Stimulated activated CD8-positive, alpha-beta memory T cell treated with anti-CD3 and anti-CD28 coated beads, Interleukin-2, amount 100 ng/mL, for 1 hour (primary cell): Measurements from ENCODE around the gene HABP4.
"Not testable (repeated sequence)": the region's sequence is repeated elsewhere in the genome, so short reads cannot be mapped to it uniquely, and the experiment has no call there.

ENCODE experiments used
- DNase-seq, 2 donors: peaks; one replicate each; pipeline ENCODE4 v3.0.0-alpha.2; 2020; ENCODE audit warnings: low read depth in 2 of 2

The HABP4 gene

DNA sequence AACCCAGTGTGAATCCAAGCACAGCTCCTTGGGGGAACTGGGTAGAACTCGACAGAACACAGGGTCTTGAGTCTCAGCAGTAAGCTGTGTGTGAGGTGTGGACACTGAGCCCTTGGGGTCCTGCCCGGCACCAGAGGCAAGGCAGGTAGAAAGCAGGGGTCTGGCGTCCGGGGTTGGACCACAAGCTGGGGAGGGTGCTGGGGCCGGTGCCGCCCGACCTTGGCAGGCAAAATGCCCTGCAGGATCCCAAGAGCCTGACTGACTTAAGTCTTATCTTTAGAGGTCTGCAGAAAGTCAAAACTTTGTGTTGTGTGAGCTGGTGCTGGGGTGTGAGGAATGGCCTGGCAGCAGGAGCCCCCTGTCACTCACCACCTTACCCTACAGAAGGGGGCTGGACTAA, 49.3 kb downstream of the HABP4 start:
- DNase-seq: no peak

DNA sequence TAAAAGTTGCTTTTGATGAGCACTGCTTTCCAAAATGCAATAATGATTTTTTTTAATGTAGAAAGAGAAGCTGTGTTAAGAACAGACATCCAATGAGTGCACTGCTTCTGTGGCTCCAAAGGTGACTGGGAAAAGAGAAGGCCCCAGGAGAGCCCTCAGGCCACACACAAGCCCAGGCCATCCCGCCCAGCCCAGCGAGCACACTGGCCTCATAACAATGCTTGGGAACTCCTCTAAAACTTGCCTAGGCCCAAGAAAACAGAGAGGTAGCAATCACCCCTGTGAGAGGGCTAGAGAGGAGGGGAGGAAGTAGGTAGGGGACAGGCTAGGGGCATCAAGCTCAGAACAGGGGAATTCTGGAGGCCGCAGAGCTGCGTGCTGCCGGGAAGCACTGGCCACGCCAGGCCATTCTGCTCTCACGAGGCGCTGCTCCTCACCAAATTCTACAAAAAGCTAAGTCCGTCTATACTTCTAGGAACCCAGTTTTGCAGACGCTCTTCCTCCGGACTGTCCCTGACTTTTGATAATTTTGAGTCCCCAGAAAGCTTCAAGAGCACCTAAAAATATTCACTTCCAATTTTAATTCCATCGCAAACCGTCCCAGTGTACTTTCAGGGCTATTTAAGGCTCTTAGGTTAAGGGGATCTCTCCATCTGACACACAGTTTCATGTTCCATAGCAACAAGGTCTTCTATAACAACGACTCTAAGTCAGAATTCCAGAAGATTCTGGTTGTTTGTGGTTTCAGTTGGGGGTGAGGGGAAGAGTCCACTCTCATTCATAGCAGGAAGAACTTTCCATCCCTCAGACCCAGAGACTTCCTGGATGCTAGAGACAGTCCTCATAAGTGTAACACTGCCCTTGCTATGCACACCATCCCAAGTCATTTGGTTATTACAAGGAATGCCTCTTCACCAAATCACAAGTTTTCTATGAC, 51.0 kb downstream of the HABP4 start:
- no peak for DNase-seq

DNA sequence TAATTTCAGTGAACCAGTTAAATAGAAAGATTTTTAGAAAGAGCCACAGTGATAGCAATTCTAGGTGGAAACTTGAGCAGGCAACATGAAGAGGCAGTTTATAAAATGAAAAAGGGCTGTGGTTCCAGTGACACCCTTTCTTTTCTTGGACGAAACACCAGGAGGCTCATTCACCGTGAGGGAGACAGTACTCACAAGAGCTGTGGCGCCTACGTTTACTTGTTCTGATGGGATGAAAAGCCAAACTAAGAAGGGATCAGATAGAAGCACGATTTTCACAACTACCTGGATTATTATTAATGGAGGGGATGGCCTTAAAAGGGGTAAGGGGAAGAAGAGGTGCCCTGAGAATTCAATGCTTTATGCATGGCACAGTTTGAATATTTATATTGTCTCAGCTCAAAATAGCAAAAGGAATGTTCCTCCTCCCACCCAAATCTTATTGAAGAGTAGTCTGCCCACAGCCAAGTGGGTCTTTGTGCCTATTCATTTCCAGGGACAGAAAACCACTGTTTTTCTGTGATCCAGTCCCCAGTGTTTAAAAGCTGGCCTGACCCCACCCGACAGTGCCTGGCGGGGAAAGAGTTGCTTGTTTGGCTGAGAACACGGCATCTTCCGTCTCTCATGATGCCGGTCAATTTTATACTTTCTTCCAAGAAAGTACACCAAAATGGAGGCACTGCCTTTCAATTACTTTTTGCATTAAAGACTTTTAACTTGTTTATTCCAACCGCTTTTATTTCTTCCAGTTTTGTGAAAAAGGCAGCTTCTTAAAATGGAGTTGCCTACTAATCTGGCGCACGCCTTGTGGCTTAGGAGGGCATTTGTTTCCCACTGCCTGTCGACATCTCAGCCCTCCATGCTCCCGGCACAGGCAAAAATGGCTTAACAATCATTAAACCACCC, 51.9 kb downstream of the HABP4 start:
- DNase-seq: no peak

DNA sequence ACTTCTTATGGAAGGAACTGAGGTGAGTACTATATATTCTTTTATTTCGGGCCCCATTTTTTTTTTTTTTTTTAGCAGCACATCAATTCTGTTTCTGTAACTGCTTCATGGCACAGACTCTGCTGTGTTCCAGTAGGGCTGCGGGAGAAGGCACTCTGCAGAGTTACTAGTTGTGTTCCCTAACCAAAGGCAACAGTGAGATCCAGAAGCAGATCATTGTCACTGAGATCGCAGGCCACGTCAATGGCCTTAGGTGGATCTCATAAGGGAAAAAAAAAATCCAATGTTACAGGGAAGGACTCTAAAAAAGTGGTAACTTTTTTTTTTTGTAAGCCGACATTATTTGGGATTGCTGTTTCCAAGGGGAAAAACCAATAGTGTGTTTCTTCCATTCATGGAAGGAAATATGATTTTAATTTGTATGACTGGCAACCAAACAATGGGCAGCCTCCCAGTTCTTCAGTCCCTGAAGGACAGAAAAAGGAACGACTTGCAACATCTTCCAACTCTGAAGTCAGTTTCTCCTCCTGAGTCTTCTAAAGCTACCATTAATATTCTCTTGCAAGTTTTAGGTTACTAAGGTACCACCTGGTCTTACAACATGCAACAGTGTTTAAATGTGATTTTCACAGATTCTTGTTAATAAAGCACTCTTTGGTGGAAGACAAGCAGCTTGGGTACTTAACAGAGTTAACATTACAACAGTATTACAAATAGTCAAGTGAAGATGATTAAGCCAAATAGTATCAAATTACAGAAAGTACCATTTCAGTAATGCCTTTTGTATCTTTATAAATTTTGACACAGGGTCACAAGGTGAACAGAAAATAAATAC, 52.8 kb downstream of the HABP4 start:
- no peak for DNase-seq

- not testable (repeated sequence) for DNase-seq
Observed at GRCh38 chr9:96503374-96503748, 53.4 kb downstream of the HABP4 start.

- DNase-seq: no peak
Observed at GRCh38 chr9:96503918-96504317, 53.9 kb downstream of the HABP4 start.

GRCh38 chr9:96505316-96505991, 55.5 kb downstream of the HABP4 start:
- DNase-seq: no peak

DNA sequence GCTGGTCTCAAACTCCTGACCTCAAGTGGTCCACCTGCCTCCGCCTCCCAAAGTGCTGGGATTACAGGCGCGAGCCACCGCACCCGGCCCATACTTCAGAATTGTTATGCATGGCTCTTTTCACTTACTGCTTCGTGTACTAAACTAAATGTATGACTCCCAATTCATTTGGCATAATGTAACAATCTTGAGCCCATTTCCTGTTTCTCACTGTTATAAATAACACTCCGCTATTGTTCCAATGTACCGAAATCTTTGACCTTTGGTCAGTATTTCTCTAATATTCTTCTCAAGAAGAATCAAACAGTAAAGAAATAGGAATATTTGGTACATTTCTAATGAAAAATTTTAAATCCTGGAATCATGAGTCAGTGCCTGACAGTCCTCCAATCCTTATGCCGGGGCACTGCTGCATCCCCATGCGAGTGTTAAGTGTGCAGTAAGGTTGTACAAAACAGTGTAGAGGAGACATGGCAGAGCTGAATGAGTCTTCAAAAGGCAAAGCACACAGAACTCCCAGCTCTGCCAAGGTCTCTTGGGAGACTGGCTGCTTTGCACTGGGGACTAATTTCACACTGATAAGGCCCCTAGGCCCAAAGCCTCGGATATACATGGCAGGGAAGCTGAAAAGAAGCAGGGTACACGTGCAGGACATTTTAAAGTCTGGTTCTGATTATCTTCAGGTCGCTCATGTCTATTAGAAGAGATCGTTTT, 58.4 kb downstream of the HABP4 start:
- no peak for DNase-seq

DNA sequence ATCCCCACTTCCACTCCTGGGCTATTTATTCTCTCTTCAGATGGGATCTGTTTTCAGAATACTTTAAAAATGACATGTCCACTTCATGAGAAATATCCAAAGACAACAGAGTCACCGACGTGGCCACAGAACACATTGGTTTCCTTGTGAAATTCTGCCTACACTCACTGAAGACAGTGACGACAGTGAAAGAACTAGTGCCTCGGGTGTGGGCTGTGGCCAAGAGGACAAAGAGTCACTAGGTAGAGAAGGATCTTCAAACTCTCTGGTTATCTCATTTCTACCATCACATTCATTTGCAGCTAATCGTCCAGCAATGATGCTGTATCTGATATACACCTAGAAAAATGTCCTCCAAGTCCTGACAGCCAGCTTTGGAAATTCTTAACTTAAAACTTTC, 59.1 kb downstream of the HABP4 start:
- no peak for DNase-seq

- no peak for DNase-seq
Observed at GRCh38 chr9:96509848-96510247, 59.9 kb downstream of the HABP4 start.

GRCh38 chr9:96510258-96510657, 60.3 kb downstream of the HABP4 start:
- no peak for DNase-seq

DNA sequence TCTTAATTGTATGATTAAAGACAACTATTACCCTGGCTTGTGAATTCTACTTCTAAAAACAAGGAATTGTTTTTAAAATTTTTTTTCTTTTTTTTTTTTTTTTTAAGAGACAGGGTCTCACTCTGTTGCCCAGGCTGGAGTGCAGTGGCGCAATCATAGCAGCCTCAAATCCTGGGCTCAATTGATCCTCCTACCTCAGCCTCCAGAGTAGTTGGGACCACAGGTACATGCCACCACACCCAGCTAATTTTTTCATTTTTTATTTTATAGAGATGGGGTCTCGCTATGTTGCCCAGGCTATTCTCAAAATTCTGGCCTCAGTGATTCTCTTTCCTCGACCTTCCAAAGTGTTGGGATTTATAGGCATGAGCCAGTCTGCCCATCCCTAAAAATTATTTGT, 62.3 kb downstream of the HABP4 start:
- DNase-seq: no peak

DNA sequence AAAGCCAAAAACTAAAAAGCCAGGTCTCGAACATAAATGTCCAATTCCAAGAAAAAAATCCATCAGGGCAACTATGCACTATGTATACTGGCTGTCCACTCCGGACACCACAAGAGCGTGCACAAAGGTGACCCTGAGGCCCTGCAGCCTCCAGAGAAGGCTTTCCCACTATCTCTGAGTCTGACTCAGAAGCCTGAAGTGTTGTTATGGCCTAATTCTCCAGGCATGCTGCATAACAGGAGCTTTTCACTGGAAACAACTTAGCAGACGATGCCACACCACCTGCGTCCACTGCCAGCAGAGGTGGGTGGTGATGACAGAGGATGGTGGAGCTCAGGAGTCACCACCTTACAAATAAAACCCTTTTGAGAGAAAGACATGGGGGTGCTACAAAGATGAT, 63.7 kb downstream of the HABP4 start:
- no peak for DNase-seq

GRCh38 chr9:96514108-96514799, 64.3 kb downstream of the HABP4 start:
- no peak for DNase-seq

DNA sequence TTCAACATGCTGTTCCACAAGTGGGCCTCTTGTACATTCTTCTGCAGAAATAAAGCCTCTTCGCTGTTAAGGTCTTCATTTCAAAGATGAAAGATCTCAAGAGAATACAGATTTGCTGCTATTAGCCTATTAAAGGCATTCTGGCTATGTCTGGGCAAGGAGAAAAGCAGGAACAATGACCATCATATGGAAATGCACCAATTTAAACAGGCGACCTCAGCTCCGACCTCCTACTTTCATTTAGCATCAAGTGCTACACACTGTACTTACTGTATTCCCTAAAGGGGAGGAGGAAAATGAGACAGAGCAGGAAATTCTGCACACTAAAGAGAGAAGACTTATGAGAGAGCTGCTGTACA, 64.8 kb downstream of the HABP4 start:
- DNase-seq: no peak

DNA sequence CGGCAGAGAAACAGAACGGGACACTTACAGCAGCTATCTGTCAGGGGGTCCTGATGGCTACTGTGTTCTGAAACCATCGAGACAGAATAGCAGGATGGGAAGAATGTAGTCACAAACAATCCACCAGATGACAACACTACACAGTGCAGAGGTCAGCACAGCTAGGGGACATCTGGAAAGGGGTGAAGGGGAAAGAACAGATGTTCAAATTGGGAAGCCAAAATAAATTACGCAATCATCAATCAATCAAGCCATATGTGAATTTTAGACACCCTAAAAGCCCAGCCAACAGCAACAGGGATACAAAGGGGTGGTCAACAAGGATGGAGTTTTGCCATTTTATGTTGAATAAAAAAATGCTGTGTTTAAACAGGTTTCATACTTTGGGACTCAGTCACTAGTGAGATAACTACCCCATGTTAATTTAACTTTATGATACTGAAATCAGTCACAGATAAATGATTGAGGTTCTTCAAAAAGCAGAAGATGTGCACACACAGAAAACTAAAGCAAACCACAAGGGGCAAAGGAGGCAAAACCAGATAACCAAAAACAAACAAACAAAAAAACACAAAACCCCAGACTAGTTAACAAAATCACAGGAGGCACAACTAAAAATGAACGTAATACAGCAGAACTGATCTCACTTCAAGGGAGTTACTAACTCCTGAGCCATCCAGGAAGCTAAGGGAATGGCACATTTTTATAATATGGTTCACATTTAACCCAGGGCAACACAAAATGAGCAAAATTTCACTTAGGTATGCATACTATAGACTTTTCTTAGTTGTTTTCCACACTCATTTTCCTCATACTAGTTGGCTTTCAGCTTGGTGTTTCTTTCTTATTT, 65.9 kb downstream of the HABP4 start:
- no peak for DNase-seq

- DNase-seq: no peak
Observed at GRCh38 chr9:96519095-96519494, 69.1 kb downstream of the HABP4 start.

DNA sequence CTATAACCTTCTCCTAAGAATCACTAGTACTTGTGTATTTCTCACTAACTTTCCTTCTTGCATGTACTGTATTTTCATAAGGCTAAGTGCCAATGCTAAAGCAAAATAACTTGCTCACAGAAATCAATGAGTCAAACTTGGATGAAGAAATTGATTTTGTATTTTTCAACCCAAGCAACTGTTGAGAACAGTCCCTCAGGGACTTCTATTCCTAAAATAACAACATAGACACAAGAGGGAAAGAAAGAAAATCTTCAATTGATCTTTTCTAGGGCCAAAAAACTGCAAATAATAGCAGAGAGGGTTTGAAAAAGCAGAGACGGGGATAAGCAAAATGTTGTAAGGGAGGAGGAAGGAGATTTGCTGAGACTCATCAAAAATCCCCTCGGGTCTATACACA, 69.8 kb downstream of the HABP4 start:
- no peak for DNase-seq

GRCh38 chr9:96522366-96522765, 72.4 kb downstream of the HABP4 start:
- no peak for DNase-seq
